K562 (cell line): Measurements from ENCODE around the gene ABCG1. TPM values are rescaled to one million over a fixed set of nuclear protein-coding genes. Genes with fewer than 3 reads are reported as not detected.

Experiments
- ARNT ChIP-seq, 2 experiments: fragments of 450-650 bp; IDR thresholded peaks; 2 replicates each; pipeline ENCODE4 v1.6.1; 2016; ENCODE audit warnings: mild to moderate bottlenecking in 1 of 2
- BACH1 ChIP-seq: fragments of 200-800 bp; sonication (Bioruptor generic); IDR thresholded peaks from 2 replicates; pipeline ENCODE4 v1.6.1; 2016; ENCODE audit warnings: missing genetic modification characterization, missing compliant biosample characterization
- CBX1 ChIP-seq: sonication (generic); IDR thresholded peaks from 2 replicates; pipeline ENCODE4 v1.6.1; 2016; ENCODE audit warnings: antibody characterized with exemption, low read depth, mild to moderate bottlenecking
- CBX8 ChIP-seq: fragments of 200-600 bp; sonication (generic); IDR thresholded peaks from 2 replicates; pipeline ENCODE4 v1.6.1; 2012; ENCODE audit warnings: borderline replicate concordance, mixed run types, low read depth, mild to moderate bottlenecking, moderate library complexity, mixed read lengths, low read length, control low read depth, inconsistent platforms; ENCODE audit not compliant: poor library complexity, severe bottlenecking; ENCODE audit errors: extremely low read depth
- EP400 ChIP-seq: fragments of 450-650 bp; IDR thresholded peaks from 2 replicates; pipeline ENCODE4 v1.6.1; 2017; ENCODE audit warnings: antibody characterized with exemption, mild to moderate bottlenecking, moderate library complexity
- GATA2 ChIP-seq: sonication (generic); formaldehyde crosslinking; IDR thresholded peaks from 2 replicates; pipeline ENCODE4 v1.4.0; 2020; ENCODE audit warnings: mild to moderate bottlenecking, missing genetic modification reagents
- MCM7 ChIP-seq, 2 experiments: fragments of 450-650 bp; IDR thresholded peaks; 2 replicates each; pipeline ENCODE4 v1.6.1; 2016 to 2018
- NFIC ChIP-seq: fragments of 450-650 bp; IDR thresholded peaks from 2 replicates; pipeline ENCODE4 v1.6.1; 2017; ENCODE audit warnings: mild to moderate bottlenecking, inconsistent platforms
- PHF8 ChIP-seq: fragments of 200-600 bp; sonication (generic); IDR thresholded peaks from 2 replicates; pipeline ENCODE4 v1.6.1; 2012; ENCODE audit warnings: mixed run types, mild to moderate bottlenecking, inconsistent platforms, low read length, moderate library complexity, borderline replicate concordance
- POU5F1 ChIP-seq: fragments of 150-350 bp; IDR thresholded peaks from 2 replicates; pipeline ENCODE4 v1.6.1; 2014; ENCODE audit warnings: borderline replicate concordance, low read length, low read depth, mild to moderate bottlenecking; ENCODE audit not compliant: partially characterized antibody
- RBBP5 ChIP-seq: fragments of 200-600 bp; sonication (generic); IDR thresholded peaks from 2 replicates; pipeline ENCODE4 v1.6.1; 2012; ENCODE audit warnings: borderline replicate concordance, mild to moderate bottlenecking, low read length, control low read depth, inconsistent platforms; ENCODE audit not compliant: insufficient read depth, poor library complexity, severe bottlenecking
- SP2 ChIP-seq: IDR thresholded peaks from 2 replicates; pipeline ENCODE4 v1.6.1; 2011; ENCODE audit warnings: mild to moderate bottlenecking, low read depth, low read length, moderate library complexity; ENCODE audit not compliant: poor library complexity, severe bottlenecking; ENCODE audit errors: extremely low read depth
- SRSF3 ChIP-seq: fragments of 200-400 bp; formaldehyde crosslinking; IDR thresholded peaks from 2 replicates; pipeline ENCODE4 v1.6.1; 2016; ENCODE audit warnings: mild to moderate bottlenecking, low read length, moderate library complexity; ENCODE audit not compliant: insufficient read depth
- TRIM25 ChIP-seq: fragments of 450-650 bp; IDR thresholded peaks from 2 replicates; pipeline ENCODE4 v1.7.0; 2016; ENCODE audit warnings: borderline replicate concordance
- ZMIZ1 ChIP-seq, 2 experiments: fragments of 150-350 bp in 1 of 2; IDR thresholded peaks; 2 replicates each; pipeline ENCODE4 v1.6.1; 2012 to 2016; ENCODE audit warnings: low read depth in 2 of 2, low read length in 2 of 2, mild to moderate bottlenecking in 1 of 2, moderate library complexity in 1 of 2
- polyA plus RNA-seq, 8 experiments: library from polyadenylated mRNA; depleted of rRNA in 4 of 8; stranded (reverse) in 5 of 8; unstranded in 3 of 8; fragments of >200 nt; fragmentation: Nextera tagmentation in 2 of 8; fragmentation: Illumina TruSeq in 1 of 8; extraction: Ambion mirVana in 2 of 8; extraction: Trizol in 1 of 8; gene quantifications; 2 replicates each; pipeline versions ENCODE4 v1.2.1 to v1.2.3, GENCODE V29; 2011 to 2014; ENCODE audit warnings: inconsistent platforms in 1 of 8, missing spikeins in 1 of 8
- total RNA-seq, 7 experiments: library from RNA; depleted of rRNA in 6 of 7; stranded (reverse); fragments of >200 nt in 6 of 7; fragmentation: Illumina TruSeq in 2 of 7; extraction: Trizol in 2 of 7; gene quantifications; 2 replicates each; pipeline versions ENCODE4 v1.2.1 to v1.2.3, GENCODE V29; 2011 to 2021; ENCODE audit warnings: low replicate concordance in 1 of 7

Gene ABCG1
- total and polyA plus RNA-seq, 9 of the 15 experiments (the other 6 are each of a cell fraction or from before 2014, with no cell fraction given), result 0.04 to 0.09 TPM; not detected in 7

DNA sequence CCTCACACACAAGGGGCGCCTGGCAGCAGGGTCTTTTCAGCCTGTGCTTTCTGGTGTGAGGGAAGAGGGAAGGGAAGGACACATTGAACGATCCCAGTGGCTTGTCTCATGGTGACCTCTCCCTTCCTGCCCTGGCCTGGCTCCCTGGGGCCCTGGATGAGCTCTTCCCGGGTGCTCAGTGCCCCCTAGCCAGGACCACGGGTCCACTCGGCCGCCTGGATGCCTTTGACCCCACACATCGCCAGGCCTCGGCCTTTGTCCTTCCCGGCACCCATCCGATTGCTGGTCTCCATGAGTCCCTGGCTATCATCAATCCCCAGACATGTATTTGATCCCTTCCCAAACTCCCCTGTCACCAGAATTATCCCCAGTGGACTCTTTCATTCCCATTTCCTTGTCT lies 102.3 kb downstream of the ABCG1 start (continued):
- TF ChIP-seq ZMIZ1 (IDR thresholded peaks at IDR 0.05; ENCODE audit: low read depth in 2 of 2, low read length in 2 of 2), result no peak
- no peak for TF ChIP-seq CBX8
- no peak for TF ChIP-seq GATA2
- TF ChIP-seq BACH1 (tag), result no peak
- no peak for TF ChIP-seq CBX1
- no peak for TF ChIP-seq RBBP5
- TF ChIP-seq MCM7 (IDR thresholded peaks at IDR 0.05), result no peak
- TF ChIP-seq ARNT (IDR thresholded peaks at IDR 0.05), result no peak
- TF ChIP-seq TRIM25, result no peak
- TF ChIP-seq SP2, result no peak
- TF ChIP-seq NFIC, result no peak
- TF ChIP-seq POU5F1, result no peak
- TF ChIP-seq EP400, result no peak
- no peak for TF ChIP-seq SRSF3
- TF ChIP-seq PHF8, result no peak
- TF ChIP-seq, all 486 proteins: peak for 0
